Activated CD4-positive, alpha-beta T cell treated with anti-CD3 and anti-CD28 coated beads for 36 hours (primary cell): ENCODE measurements around the gene GFRA1. TPM values are rescaled to one million over a fixed set of nuclear protein-coding genes. Genes with fewer than 3 reads are reported as not detected.
"Not testable (repeated sequence)": the region's sequence is repeated elsewhere in the genome, so short reads cannot be mapped to it uniquely, and the experiment has no call there.

Experiments used
- ATAC-seq: fragments of 200-7000 bp; cut with Tn5 transposase; one replicate; pipeline ENCODE4 v1.10.0; 2021; ENCODE audit warnings: mild to moderate bottlenecking, moderate library complexity
- CTCF ChIA-PET: fragments of 350-600 bp; sonication (Branson Sonifier 250); formaldehyde crosslinking; loops from one replicate; lab custom pipeline; 2021; ENCODE audit warnings: antibody characterized with exemption; lab: Charles Lee
- POLR2A ChIA-PET: fragments of 350-600 bp; sonication (Branson Sonifier 250); formaldehyde crosslinking; loops from one replicate; lab custom pipeline; 2021; ENCODE audit warnings: antibody characterized with exemption, inconsistent platforms; lab: Charles Lee
- DNase-seq: peaks from one replicate; pipeline ENCODE4 v3.0.0-alpha.2; 2020
- H3K27ac Mint-ChIP-seq: one replicate; pipeline ENCODE4 v1.8.0; 2021; ENCODE audit warnings: mixed read lengths
- H3K27me3 Mint-ChIP-seq: one replicate; pipeline ENCODE4 v1.8.0; 2021; ENCODE audit warnings: mixed read lengths
- H3K36me3 Mint-ChIP-seq: one replicate; pipeline ENCODE4 v1.8.0; 2021; ENCODE audit warnings: low read depth, mixed read lengths
- H3K4me1 Mint-ChIP-seq: one replicate; pipeline ENCODE4 v1.8.0; 2021; ENCODE audit warnings: mixed read lengths
- H3K4me3 Mint-ChIP-seq: one replicate; pipeline ENCODE4 v1.8.0; 2021; ENCODE audit warnings: mild to moderate bottlenecking, moderate library complexity, mixed read lengths
- H3K9me3 Mint-ChIP-seq: one replicate; pipeline ENCODE4 v1.8.0; 2021; ENCODE audit warnings: low read depth, mixed read lengths
- intact Hi-C, 2 experiments: fragments of 100-400 bp; cut with DNase I in 1 of 2; cut with micrococcal nuclease in 1 of 2; formaldehyde crosslinking; loops; one replicate each; pipeline versions ENCODE4 v1.14.2 to v1.15.1; 2022 to 2024; cut with DNase I, micrococcal nuclease
- total RNA-seq, 2 experiments: library from RNA; stranded (reverse); gene quantifications; one replicate each; pipeline ENCODE4 v1.2.3, GENCODE V29; 2021

Gene GFRA1
- total RNA-seq, 2 experiments from 2014 or later = 0.09 to 0.11 TPM

- Mint-ChIP-seq H3K4me1 (no peaks in the 10 kb centered on the region), H3K4me3 (no peak overlapping the region), H3K9me3 (no peaks in the 10 kb centered on the region), H3K27me3 (no peaks in the 10 kb centered on the region), H3K27ac (no peak overlapping the region), H3K36me3 (no peaks in the 10 kb centered on the region)
- ChIA-PET CTCF (interaction anchor here (0.6 kb wide), 1 partner anchor 499 kb away, joined by 3 read pairs; no protein-coding TSS in a partner anchor), POLR2A (no interaction called here)
- intact Hi-C loops = no loop called here
- no peak for DNase-seq
- no peak for ATAC-seq
These were observed 203.2 kb downstream of the GFRA1 start for GRCh38 chr10:116069856-116070255.

GRCh38 chr10:116067825-116068224 is 205.2 kb downstream of the GFRA1 start:
- Mint-ChIP-seq H3K4me1 (no peaks in the 10 kb centered on the region), H3K27ac (no peak overlapping the region), H3K9me3 (no peaks in the 10 kb centered on the region), H3K4me3 (no peak overlapping the region), H3K36me3 (no peaks in the 10 kb centered on the region), H3K27me3 (no peaks in the 10 kb centered on the region)
- ChIA-PET CTCF (interaction anchor here (1.2 kb wide), 1 partner anchor 14 kb away, joined by 3 read pairs; no protein-coding TSS in a partner anchor), POLR2A (no interaction called here)
- no peak for DNase-seq
- ATAC-seq = no peak
- intact Hi-C loops = no loop called here

- no peak overlapping the region for H3K4me3 Mint-ChIP-seq
- DNase-seq = no peak
- H3K36me3 Mint-ChIP-seq = no peaks in the 10 kb centered on the region
- H3K27me3 Mint-ChIP-seq = no peaks in the 10 kb centered on the region
- H3K4me1 Mint-ChIP-seq = no peaks in the 10 kb centered on the region
- no peak overlapping the region for H3K27ac Mint-ChIP-seq
- intact Hi-C loops = no loop called here
- no peaks in the 10 kb centered on the region for H3K9me3 Mint-ChIP-seq
- POLR2A ChIA-PET = no interaction called here
- CTCF ChIA-PET = interaction anchor here (0.9 kb wide), 1 partner anchor 21 kb away, joined by 4 read pairs; no protein-coding TSS in a partner anchor
- no peak for ATAC-seq
These were observed 209.9 kb downstream of the GFRA1 start for GRCh38 chr10:116063107-116063506.

- ChIA-PET POLR2A (no interaction called here), CTCF (no interaction called here)
- intact Hi-C loops = no loop called here
- Mint-ChIP-seq H3K27me3 (no peaks in the 10 kb centered on the region), H3K36me3 (no peaks in the 10 kb centered on the region), H3K4me3 (no peak overlapping the region), H3K4me1 (no peaks in the 10 kb centered on the region), H3K27ac (no peak overlapping the region), H3K9me3 (no peaks in the 10 kb centered on the region)
- ATAC-seq = no peak
- no peak for DNase-seq
These were observed 212.1 kb downstream of the GFRA1 start for GRCh38 chr10:116060864-116061263.

GRCh38 chr10:116059320-116059719 is 213.7 kb downstream of the GFRA1 start:
- DNase-seq (no peak), ATAC-seq (no peak)
- Mint-ChIP-seq H3K4me3 (no peak overlapping the region), H3K27me3 (no peaks in the 10 kb centered on the region), H3K36me3 (no peaks in the 10 kb centered on the region), H3K27ac (no peak overlapping the region), H3K9me3 (no peaks in the 10 kb centered on the region), H3K4me1 (no peaks in the 10 kb centered on the region)
- intact Hi-C loops = no loop called here
- ChIA-PET POLR2A (no interaction called here), CTCF (no interaction called here)

GRCh38 chr10:116056445-116057293 is 216.3 kb downstream of the GFRA1 start:
- ATAC-seq (no peak), DNase-seq (no peak)
- no peak overlapping the region for H3K27ac Mint-ChIP-seq
- H3K9me3 Mint-ChIP-seq = no peaks in the 10 kb centered on the region
- no peaks in the 10 kb centered on the region for H3K36me3 Mint-ChIP-seq
- ChIA-PET POLR2A (no interaction called here), CTCF (no interaction called here)
- H3K27me3 Mint-ChIP-seq = no peaks in the 10 kb centered on the region
- no peak overlapping the region for H3K4me3 Mint-ChIP-seq
- no peaks in the 10 kb centered on the region for H3K4me1 Mint-ChIP-seq
- intact Hi-C loops = no loop called here

- ChIA-PET POLR2A (no interaction called here), CTCF (no interaction called here)
- Mint-ChIP-seq H3K4me3 (no peak overlapping the region), H3K27me3 (no peaks in the 10 kb centered on the region), H3K4me1 (no peaks in the 10 kb centered on the region), H3K36me3 (no peaks in the 10 kb centered on the region), H3K9me3 (no peaks in the 10 kb centered on the region), H3K27ac (no peak overlapping the region)
- DNase-seq (no peak), ATAC-seq (no peak)
- intact Hi-C loops = no loop called here
These were observed 217.1 kb downstream of the GFRA1 start for GRCh38 chr10:116055917-116056252.

- no peaks in the 10 kb centered on the region for H3K9me3 Mint-ChIP-seq
- H3K36me3 Mint-ChIP-seq = no peaks in the 10 kb centered on the region
- CTCF ChIA-PET = interaction anchor here (0.7 kb wide), 1 partner anchor 56 kb away, joined by 6 read pairs; no protein-coding TSS in a partner anchor
- H3K4me3 Mint-ChIP-seq = no peak overlapping the region
- no peak for DNase-seq
- H3K27me3 Mint-ChIP-seq = no peaks in the 10 kb centered on the region
- no peak overlapping the region for H3K27ac Mint-ChIP-seq
- POLR2A ChIA-PET = no interaction called here
- intact Hi-C loops = no loop called here
- ATAC-seq = no peak
- H3K4me1 Mint-ChIP-seq = no peaks in the 10 kb centered on the region
These were observed 217.6 kb downstream of the GFRA1 start for GRCh38 chr10:116055252-116055916.

- H3K27ac Mint-ChIP-seq = no peak overlapping the region
- ChIA-PET CTCF (no interaction called here), POLR2A (no interaction called here)
- no peaks in the 10 kb centered on the region for H3K9me3 Mint-ChIP-seq
- no peaks in the 10 kb centered on the region for H3K4me1 Mint-ChIP-seq
- DNase-seq (no peak), ATAC-seq (no peak)
- H3K4me3 Mint-ChIP-seq = no peak overlapping the region
- no peaks in the 10 kb centered on the region for H3K36me3 Mint-ChIP-seq
- H3K27me3 Mint-ChIP-seq = no peaks in the 10 kb centered on the region
- intact Hi-C loops = no loop called here
These were observed 219.1 kb downstream of the GFRA1 start for GRCh38 chr10:116053910-116054309.

- H3K4me1 Mint-ChIP-seq, H3K9me3 Mint-ChIP-seq, H3K36me3 Mint-ChIP-seq, DNase-seq, H3K27me3 Mint-ChIP-seq, POLR2A ChIA-PET, ATAC-seq, H3K27ac Mint-ChIP-seq, intact Hi-C loops, CTCF ChIA-PET, H3K4me3 Mint-ChIP-seq: not testable (repeated sequence)
These were observed 219.8 kb downstream of the GFRA1 start for GRCh38 chr10:116053009-116053730.

GRCh38 chr10:116052522-116052921 is 220.5 kb downstream of the GFRA1 start:
- H3K27ac Mint-ChIP-seq, DNase-seq, H3K36me3 Mint-ChIP-seq, CTCF ChIA-PET, H3K27me3 Mint-ChIP-seq, H3K4me3 Mint-ChIP-seq, ATAC-seq, H3K4me1 Mint-ChIP-seq, H3K9me3 Mint-ChIP-seq, POLR2A ChIA-PET, intact Hi-C loops: not testable (repeated sequence)
